Esophagus squamous epithelium (tissue), 5 donors: ENCODE measurements around the gene EHD3. TPM values are rescaled to one million over a fixed set of nuclear protein-coding genes. Genes with fewer than 3 reads are reported as not detected.

Experiments used
- DNase-seq: peaks from one replicate; lab custom pipeline; 2025; lab: John Stamatoyannopoulos, UW
- H3K27ac ChIP-seq, 4 donors: fragments of 200-600 bp; sonication (generic); one replicate each; pipeline ENCODE4 v1.5.1; 2016 to 2019; ENCODE audit warnings: mild to moderate bottlenecking in 1 of 4
- H3K27me3 ChIP-seq, 4 donors: fragments of 200-600 bp; sonication (generic); 1 replicate in 3 of 4; 2 replicates in 1 of 4; pipeline versions ENCODE4 v1.5.1 to v1.6.0; 2017 to 2021; ENCODE audit warnings: antibody characterized with exemption in 1 of 4
- H3K36me3 ChIP-seq, 3 donors: fragments of 200-600 bp; sonication (generic); one replicate each; pipeline ENCODE4 v1.5.1; 2016 to 2019
- H3K4me1 ChIP-seq, 3 donors: fragments of 200-600 bp; sonication (generic); one replicate each; pipeline ENCODE4 v1.5.1; 2017 to 2019
- H3K4me3 ChIP-seq, 4 donors: fragments of 200-600 bp; sonication (generic); 1 replicate in 3 of 4; 2 replicates in 1 of 4; pipeline ENCODE4 v1.5.1; 2016 to 2019; ENCODE audit warnings: mild to moderate bottlenecking in 2 of 4, moderate library complexity in 1 of 4
- H3K9me3 ChIP-seq, 3 donors: fragments of 200-600 bp; sonication (generic); one replicate each; pipeline ENCODE4 v1.5.1; 2016 to 2019
- POLR2A ChIP-seq, 4 donors: fragments of 450-650 bp; IDR thresholded peaks; one replicate each; pipeline ENCODE4 v1.6.1; 2017; ENCODE audit warnings: antibody characterized with exemption in 4 of 4, mild to moderate bottlenecking in 4 of 4, moderate library complexity in 3 of 4
- WGBS, 2 donors: methylation state at CpG; one replicate each; pipeline ENCODE4 v1.1.5; 2018; 5-methylcytosine and 5-hydroxymethylcytosine counted together
- intact Hi-C: fragments of 100-400 bp; cut with DNase I; formaldehyde crosslinking; loops from one replicate; pipeline ENCODE4 v1.15.0; 2022
- total RNA-seq, 4 donors: library from RNA; depleted of rRNA; stranded (reverse); fragments of >200 nt; gene quantifications; one replicate each; pipeline ENCODE4 v1.1.0, GENCODE V29; 2016
- TF ChIP-seq, protein P1 (sequence below), 6 experiments: fragments of 450-650 bp in 4 of 6; fragments of 200-600 bp in 2 of 6; sonication (generic) in 2 of 6; IDR thresholded peaks; one replicate each; pipeline ENCODE4 v1.5.1; 2016 to 2019; ENCODE audit warnings: antibody characterized with exemption in 6 of 6, mild to moderate bottlenecking in 4 of 6, moderate library complexity in 4 of 6
- donor health status: DM: yes; HTN: yes; CAD: no.

Gene EHD3
- total RNA-seq, 4 donors from 2014 or later, result 22.6 to 54.5 (median 38.1) TPM

DNA sequence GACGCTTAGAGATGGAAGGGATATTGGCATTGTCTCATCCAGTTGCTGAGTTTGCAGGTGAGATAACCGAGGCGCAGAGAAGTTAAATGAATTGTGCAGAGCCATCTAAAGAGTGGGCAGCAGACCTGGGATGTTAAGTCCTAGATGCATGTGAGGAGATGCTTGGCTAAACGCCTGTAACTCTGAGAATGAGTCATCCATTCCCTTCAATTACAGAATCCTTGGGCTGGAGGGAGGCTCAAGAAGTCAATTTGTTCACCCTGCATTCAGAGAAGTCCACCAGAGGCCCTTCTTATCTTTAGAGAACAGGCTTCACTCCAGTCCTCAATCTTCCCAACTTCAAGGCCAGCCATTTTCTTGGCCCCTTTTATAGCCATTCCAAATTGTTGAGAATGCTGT is 1.6 kb downstream of the EHD3 start:
- H3K27me3 ChIP-seq, result no peaks in the 10 kb centered on the region
- DNase-seq, result no peak
- H3K36me3 ChIP-seq, result peaks cover 0 to 8% (median 0%) of the 10 kb centered on the region in 3 donors
- intact Hi-C loops, result no loop called here
- H3K4me3 ChIP-seq, result peak overlapping the region in 3 of 4 donors; percentile 7 to 60 (median 55)
- WGBS, 2 donors, result 26 to 33% methylated on average over 4 of the region's 4 CpGs
- peak overlapping the region; percentile 47 to 85 (median 83) for H3K27ac ChIP-seq
- no peaks in the 10 kb centered on the region for H3K9me3 ChIP-seq
- peaks cover 17 to 77% (median 52%) of the 10 kb centered on the region in 3 donors for H3K4me1 ChIP-seq
- TF ChIP-seq, protein P1, sequence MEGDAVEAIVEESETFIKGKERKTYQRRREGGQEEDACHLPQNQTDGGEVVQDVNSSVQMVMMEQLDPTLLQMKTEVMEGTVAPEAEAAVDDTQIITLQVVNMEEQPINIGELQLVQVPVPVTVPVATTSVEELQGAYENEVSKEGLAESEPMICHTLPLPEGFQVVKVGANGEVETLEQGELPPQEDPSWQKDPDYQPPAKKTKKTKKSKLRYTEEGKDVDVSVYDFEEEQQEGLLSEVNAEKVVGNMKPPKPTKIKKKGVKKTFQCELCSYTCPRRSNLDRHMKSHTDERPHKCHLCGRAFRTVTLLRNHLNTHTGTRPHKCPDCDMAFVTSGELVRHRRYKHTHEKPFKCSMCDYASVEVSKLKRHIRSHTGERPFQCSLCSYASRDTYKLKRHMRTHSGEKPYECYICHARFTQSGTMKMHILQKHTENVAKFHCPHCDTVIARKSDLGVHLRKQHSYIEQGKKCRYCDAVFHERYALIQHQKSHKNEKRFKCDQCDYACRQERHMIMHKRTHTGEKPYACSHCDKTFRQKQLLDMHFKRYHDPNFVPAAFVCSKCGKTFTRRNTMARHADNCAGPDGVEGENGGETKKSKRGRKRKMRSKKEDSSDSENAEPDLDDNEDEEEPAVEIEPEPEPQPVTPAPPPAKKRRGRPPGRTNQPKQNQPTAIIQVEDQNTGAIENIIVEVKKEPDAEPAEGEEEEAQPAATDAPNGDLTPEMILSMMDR (IDR thresholded peaks at IDR 0.05), result no peak
- no peak for TF ChIP-seq POLR2A (IDR thresholded peaks at IDR 0.05)

DNA sequence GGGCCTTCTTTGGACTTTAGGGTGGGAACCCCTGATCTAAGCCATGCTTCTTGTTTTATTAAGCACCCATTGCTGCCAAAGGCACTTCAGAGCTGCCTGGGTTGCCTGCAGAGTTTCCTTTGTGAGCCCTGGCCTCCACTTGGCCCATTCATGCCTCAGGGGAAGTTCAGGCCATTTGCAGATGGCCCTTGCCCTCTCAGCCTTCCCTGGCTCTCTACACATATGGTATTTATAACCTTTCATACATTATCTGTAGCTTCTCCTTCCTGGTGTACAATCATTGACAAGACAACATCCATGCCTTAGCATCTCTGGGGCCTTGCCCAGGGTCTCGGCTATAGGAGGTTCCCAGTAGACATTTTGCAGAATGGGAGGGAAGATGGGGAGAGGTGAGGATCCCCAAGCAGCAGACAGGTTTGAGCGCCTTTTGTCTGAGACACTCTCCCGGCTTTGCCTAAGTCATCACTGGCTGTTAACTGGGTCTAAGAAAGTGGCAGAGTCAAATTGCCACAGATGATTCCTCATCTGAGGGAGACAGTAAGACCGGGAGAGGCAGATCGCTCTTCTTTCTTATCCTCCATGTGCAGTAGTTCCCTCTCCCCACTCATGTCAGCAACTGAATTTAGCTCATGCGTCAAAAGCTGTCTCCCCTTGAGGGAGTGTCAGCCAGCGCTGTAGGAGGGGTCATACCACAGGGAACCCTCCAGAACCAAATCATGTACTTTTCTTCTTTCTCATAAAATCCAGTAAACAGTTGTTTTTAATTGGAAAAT is 2.7 kb downstream of the EHD3 start:
- intact Hi-C loops, result no loop called here
- peak overlapping the region in 2 of 4 donors; percentile 40 to 50 for H3K27ac ChIP-seq
- no peak overlapping the region for H3K4me3 ChIP-seq

DNA sequence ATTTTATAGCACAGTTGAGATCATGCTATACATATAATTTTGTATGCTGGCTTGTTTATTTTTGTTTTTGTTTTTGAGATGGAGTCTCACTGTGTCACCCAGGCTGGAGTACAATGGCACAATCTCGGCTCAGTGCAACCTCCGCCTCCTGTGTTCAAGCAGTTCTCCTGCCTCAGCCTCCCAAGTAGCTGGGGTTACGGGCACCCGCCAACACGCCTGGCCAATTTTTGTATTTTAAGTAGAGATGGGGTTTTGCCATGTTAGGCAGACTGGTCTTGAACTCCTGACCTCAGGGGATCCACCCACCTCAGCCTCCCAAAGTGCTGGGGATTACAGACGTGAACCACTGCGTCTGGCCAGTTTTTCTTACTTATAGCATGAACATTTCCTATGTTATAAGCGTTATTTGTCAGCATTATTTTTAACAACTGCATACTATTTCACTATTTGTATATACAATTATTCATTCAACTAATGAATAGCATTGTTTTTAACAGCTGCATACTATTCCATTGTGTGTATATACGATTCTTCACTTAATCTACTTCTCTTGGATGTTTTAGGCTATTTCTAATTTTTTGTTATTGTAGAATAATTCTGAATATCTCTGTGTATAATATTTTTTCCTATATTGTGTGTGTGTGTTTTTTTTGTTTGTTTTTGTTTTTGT is 3.5 kb downstream of the EHD3 start:
- Histone ChIP-seq H3K4me1 (peaks cover 17 to 89% (median 55%) of the 10 kb centered on the region in 3 donors), H3K27me3 (no peaks in the 10 kb centered on the region), H3K27ac (peak overlapping the region in 1 of 4 donors; percentile 8), H3K4me3 (no peak overlapping the region), H3K9me3 (no peaks in the 10 kb centered on the region), H3K36me3 (peaks cover 0 to 8% (median 0%) of the 10 kb centered on the region in 3 donors)
- TF ChIP-seq POLR2A (IDR thresholded peaks at IDR 0.05), result no peak
- TF ChIP-seq, protein P1 (IDR thresholded peaks at IDR 0.05), result no peak
- 94% methylated on average over 9 of the region's 9 CpGs for WGBS, 2 donors
- intact Hi-C loops, result no loop called here
- DNase-seq, result no peak

More for the DNA sequence above, 2.7 kb downstream of the EHD3 start:
- no peaks in the 10 kb centered on the region for H3K9me3 ChIP-seq
- DNase-seq, result no peak
- TF ChIP-seq, protein P1 (IDR thresholded peaks at IDR 0.05), result no peak
- no peak for TF ChIP-seq POLR2A (IDR thresholded peaks at IDR 0.05)
- H3K27me3 ChIP-seq, result no peaks in the 10 kb centered on the region
- peaks cover 0 to 8% (median 0%) of the 10 kb centered on the region in 3 donors for H3K36me3 ChIP-seq
- 57 to 65% methylated on average over 6 to 7 of the region's 7 CpGs for WGBS, 2 donors
- H3K4me1 ChIP-seq, result peaks cover 17 to 87% (median 53%) of the 10 kb centered on the region in 3 donors

DNA sequence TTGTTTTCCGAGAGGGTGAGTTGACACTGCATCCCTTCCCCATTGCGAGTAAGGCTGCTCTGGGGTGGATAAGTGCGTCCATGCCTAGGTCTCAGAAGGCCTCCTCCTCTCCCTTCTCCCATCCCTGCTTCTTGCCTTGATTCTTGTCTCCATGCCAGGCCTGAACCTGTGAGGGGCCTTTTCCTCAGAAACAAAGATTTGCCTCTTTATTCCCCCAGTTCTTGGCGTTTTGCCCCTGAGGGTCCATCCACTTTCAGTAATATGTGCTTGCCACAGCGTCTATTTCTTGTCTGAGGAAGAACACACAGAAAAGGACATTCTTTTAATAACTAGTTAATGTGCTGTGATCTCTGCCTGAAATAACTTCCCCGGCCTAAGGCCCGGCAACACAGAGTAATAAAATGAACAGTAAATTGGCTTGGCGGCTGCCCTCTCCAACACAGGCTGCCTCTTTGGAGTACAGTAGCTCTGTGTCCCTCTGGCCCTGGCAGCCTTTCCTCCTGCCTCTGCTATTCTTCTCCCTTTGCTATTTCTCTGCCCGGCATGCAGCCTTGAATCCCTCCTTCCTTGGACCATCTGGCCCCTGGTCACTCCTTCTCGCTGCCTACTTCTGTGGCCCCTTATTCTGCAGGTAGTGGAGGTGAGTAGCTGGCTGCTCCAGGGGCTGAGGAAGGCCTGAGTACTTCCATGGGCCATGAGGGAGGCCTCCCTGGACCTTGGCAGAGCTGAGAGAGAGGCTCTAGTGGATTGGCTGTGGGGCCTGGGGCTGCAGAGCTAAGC is 4.4 kb downstream of the EHD3 start:
- WGBS, 2 donors, result 86 to 89% methylated on average over 10 of the region's 10 CpGs
- Histone ChIP-seq H3K27me3 (no peaks in the 10 kb centered on the region), H3K4me1 (peaks cover 17 to 81% (median 47%) of the 10 kb centered on the region in 3 donors), H3K4me3 (no peak overlapping the region), H3K27ac (peak overlapping the region in 2 of 4 donors; percentile 12 to 77), H3K9me3 (no peaks in the 10 kb centered on the region), H3K36me3 (peaks cover 0 to 8% (median 0%) of the 10 kb centered on the region in 3 donors)
- intact Hi-C loops, result no loop called here
- DNase-seq, result no peak
- no peak for TF ChIP-seq POLR2A (IDR thresholded peaks at IDR 0.05)
- TF ChIP-seq, protein P1 (IDR thresholded peaks at IDR 0.05), result no peak
